HL-60 (cell line): ENCODE results near the gene CSMD2.

Source experiments
- DNase-seq, 2 experiments: peaks; one replicate each; pipeline ENCODE4 v3.0.0-alpha.2; 2010 to 2020; ENCODE audit warnings: low read depth in 1 of 2, low spot score in 1 of 2
- H3K27ac ChIP-seq: fragments of 250-450 bp; sonication (Bioruptor Pico); replicated peaks from 2 replicates; pipeline ENCODE4 v1.5.1; 2020; ENCODE audit warnings: mild to moderate bottlenecking, moderate library complexity
- H3K27me3 ChIP-seq: fragments of 250-450 bp; sonication (Bioruptor Pico); 2 replicates; pipeline ENCODE4 v1.5.1; 2021; ENCODE audit warnings: mild to moderate bottlenecking, moderate library complexity; ENCODE audit not compliant: insufficient read depth, poor library complexity, severe bottlenecking
- H3K4me3 ChIP-seq: replicated peaks from 2 replicates; pipeline ENCODE4 v1.5.1; 2011; ENCODE audit warnings: mild to moderate bottlenecking, control low read depth, low read length; ENCODE audit not compliant: insufficient read depth
- CTCF ChIP-seq: IDR thresholded peaks from one replicate; pipeline ENCODE4 v1.5.1; 2011; ENCODE audit warnings: low read length, control low read depth, inconsistent platforms; ENCODE audit not compliant: insufficient read depth
- GABPA ChIP-seq: IDR thresholded peaks from 2 replicates; pipeline ENCODE4 v1.6.1; 2012; ENCODE audit warnings: low read depth
- POLR2AphosphoS5 ChIP-seq: IDR thresholded peaks from 2 replicates; pipeline ENCODE4 v1.6.1; 2012; ENCODE audit warnings: low read depth
- SPI1 ChIP-seq: IDR thresholded peaks from 2 replicates; pipeline ENCODE4 v1.6.1; 2012; ENCODE audit warnings: low read depth, mild to moderate bottlenecking, borderline replicate concordance
- TF ChIP-seq, protein P1 (sequence below): IDR thresholded peaks from 2 replicates; pipeline ENCODE4 v1.6.1; 2012; ENCODE audit warnings: low read depth; ENCODE audit not compliant: insufficient replicate concordance

Gene CSMD2

GRCh38 chr1:33703464-33703863 is 461.6 kb downstream of the CSMD2 start:
- TF ChIP-seq CTCF (no peak), POLR2AphosphoS5 (no peak), GABPA (no peak), SPI1 (no peak)
- TF ChIP-seq, protein P1, sequence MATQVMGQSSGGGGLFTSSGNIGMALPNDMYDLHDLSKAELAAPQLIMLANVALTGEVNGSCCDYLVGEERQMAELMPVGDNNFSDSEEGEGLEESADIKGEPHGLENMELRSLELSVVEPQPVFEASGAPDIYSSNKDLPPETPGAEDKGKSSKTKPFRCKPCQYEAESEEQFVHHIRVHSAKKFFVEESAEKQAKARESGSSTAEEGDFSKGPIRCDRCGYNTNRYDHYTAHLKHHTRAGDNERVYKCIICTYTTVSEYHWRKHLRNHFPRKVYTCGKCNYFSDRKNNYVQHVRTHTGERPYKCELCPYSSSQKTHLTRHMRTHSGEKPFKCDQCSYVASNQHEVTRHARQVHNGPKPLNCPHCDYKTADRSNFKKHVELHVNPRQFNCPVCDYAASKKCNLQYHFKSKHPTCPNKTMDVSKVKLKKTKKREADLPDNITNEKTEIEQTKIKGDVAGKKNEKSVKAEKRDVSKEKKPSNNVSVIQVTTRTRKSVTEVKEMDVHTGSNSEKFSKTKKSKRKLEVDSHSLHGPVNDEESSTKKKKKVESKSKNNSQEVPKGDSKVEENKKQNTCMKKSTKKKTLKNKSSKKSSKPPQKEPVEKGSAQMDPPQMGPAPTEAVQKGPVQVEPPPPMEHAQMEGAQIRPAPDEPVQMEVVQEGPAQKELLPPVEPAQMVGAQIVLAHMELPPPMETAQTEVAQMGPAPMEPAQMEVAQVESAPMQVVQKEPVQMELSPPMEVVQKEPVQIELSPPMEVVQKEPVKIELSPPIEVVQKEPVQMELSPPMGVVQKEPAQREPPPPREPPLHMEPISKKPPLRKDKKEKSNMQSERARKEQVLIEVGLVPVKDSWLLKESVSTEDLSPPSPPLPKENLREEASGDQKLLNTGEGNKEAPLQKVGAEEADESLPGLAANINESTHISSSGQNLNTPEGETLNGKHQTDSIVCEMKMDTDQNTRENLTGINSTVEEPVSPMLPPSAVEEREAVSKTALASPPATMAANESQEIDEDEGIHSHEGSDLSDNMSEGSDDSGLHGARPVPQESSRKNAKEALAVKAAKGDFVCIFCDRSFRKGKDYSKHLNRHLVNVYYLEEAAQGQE = no peak
- DNase-seq = no peak
- Histone ChIP-seq H3K4me3 (no peak overlapping the region), H3K27ac (no peak overlapping the region), H3K27me3 (no peaks in the 10 kb centered on the region)

- H3K4me3 ChIP-seq = no peak overlapping the region
- DNase-seq = no peak
- TF ChIP-seq CTCF (no peak), POLR2AphosphoS5 (no peak), SPI1 (no peak), GABPA (no peak)
- TF ChIP-seq, protein P1 = no peak
- H3K27me3 ChIP-seq = no peaks in the 10 kb centered on the region
- no peak overlapping the region for H3K27ac ChIP-seq
Observed at GRCh38 chr1:33698361-33699035, 466.5 kb downstream of the CSMD2 start.

DNA sequence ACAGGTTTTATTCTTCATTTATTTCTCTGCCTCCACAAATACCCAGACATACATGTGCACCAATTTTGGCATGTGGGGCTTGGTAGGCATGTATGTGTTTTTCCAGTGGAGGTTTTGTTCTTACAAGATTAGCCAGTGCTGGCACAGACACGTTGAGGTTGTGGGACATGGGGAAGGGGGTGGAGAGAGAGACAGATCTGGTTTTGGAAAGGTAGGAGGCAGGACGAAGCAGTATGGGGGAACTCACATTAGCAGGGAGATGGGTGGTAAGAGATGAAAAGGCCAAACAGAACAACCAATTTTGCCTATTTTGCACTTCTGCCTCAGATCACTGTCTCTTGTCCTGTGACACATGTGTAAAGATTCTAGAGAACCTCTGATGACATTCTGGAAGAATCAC is 467.2 kb downstream of the CSMD2 start:
- Histone ChIP-seq H3K4me3 (no peak overlapping the region), H3K27me3 (no peaks in the 10 kb centered on the region), H3K27ac (no peak overlapping the region)
- DNase-seq = no peak
- TF ChIP-seq GABPA (no peak), SPI1 (no peak), POLR2AphosphoS5 (no peak), CTCF (no peak)
- TF ChIP-seq, protein P1 = no peak
